Measurements from ENCODE around the gene ERBB4. TPM values are rescaled to one million over a fixed set of nuclear protein-coding genes. Genes with fewer than 3 reads are reported as not detected.

Gene ERBB4
- total RNA-seq, 1 experiment from 2014 or later, result 40.6 TPM

GRCh38 chr2:211367293-211367692 lies 1171.3 kb downstream of the ERBB4 start:
- ChIA-PET POLR2A (ENCODE audit: low non-redundant PET) (no interaction called here), CTCF (no interaction called here)
- Histone ChIP-seq H3K27me3 (replicated peaks; ENCODE audit: insufficient read depth, low read depth, low read length, poor library complexity) (no peaks in the 10 kb centered on the region), H3K4me1 (ENCODE audit: insufficient read depth, low read length, poor library complexity, severe bottlenecking) (no peaks in the 10 kb centered on the region), H3K27ac (ENCODE audit: low read depth, low read length, poor library complexity, severe bottlenecking) (no peak overlapping the region), H3K4me3 (ENCODE audit: low read depth, low read length, poor library complexity, severe bottlenecking) (no peak overlapping the region), H3K36me3 (ENCODE audit: insufficient read depth, low read length, poor library complexity, severe bottlenecking) (no peaks in the 10 kb centered on the region), H3K9me3 (ENCODE audit: low read depth, low read length, poor library complexity, severe bottlenecking) (no peaks in the 10 kb centered on the region)
- no peak for DNase-seq (ENCODE audit: low spot score)
- BruUV-seq (replicated peaks), result no TSS peak
- TF ChIP-seq EZH2 (IDR thresholded peaks at IDR 0.05; ENCODE audit: borderline replicate concordance, low read depth, low read length, poor library complexity, severe bottlenecking), result no peak
- no peak for TF ChIP-seq CTCF (conservative IDR thresholded peaks at IDR 0.05; ENCODE audit: low read depth, low read length)
- intact Hi-C loops (cut with micrococcal nuclease; ENCODE audit: unreplicated experiment), result no loop called here

GRCh38 chr2:211364911-211365310 lies 1173.7 kb downstream of the ERBB4 start:
- H3K27me3 ChIP-seq (replicated peaks; ENCODE audit: insufficient read depth, low read depth, low read length, poor library complexity), result no peaks in the 10 kb centered on the region
- H3K4me3 ChIP-seq (ENCODE audit: low read depth, low read length, poor library complexity, severe bottlenecking), result no peak overlapping the region
- peaks cover 7% of the 10 kb centered on the region for H3K4me1 ChIP-seq (ENCODE audit: insufficient read depth, low read length, poor library complexity, severe bottlenecking)
- ChIA-PET POLR2A (ENCODE audit: low non-redundant PET) (no interaction called here), CTCF (no interaction called here)
- intact Hi-C loops (cut with micrococcal nuclease; ENCODE audit: unreplicated experiment), result no loop called here
- no peak for DNase-seq (ENCODE audit: low spot score)
- TF ChIP-seq EZH2 (IDR thresholded peaks at IDR 0.05; ENCODE audit: borderline replicate concordance, low read depth, low read length, poor library complexity, severe bottlenecking) (no peak), CTCF (conservative IDR thresholded peaks at IDR 0.05; ENCODE audit: low read depth, low read length) (no peak)
- H3K9me3 ChIP-seq (ENCODE audit: low read depth, low read length, poor library complexity, severe bottlenecking), result no peaks in the 10 kb centered on the region
- H3K36me3 ChIP-seq (ENCODE audit: insufficient read depth, low read length, poor library complexity, severe bottlenecking), result no peaks in the 10 kb centered on the region
- H3K27ac ChIP-seq (ENCODE audit: low read depth, low read length, poor library complexity, severe bottlenecking), result no peak overlapping the region
- no TSS peak for BruUV-seq (replicated peaks)

- H3K4me1 ChIP-seq (ENCODE audit: insufficient read depth, low read length, poor library complexity, severe bottlenecking), result peaks cover 7% of the 10 kb centered on the region
- no peaks in the 10 kb centered on the region for H3K36me3 ChIP-seq (ENCODE audit: insufficient read depth, low read length, poor library complexity, severe bottlenecking)
- ChIA-PET POLR2A (ENCODE audit: low non-redundant PET) (no interaction called here), CTCF (no interaction called here)
- no peak overlapping the region for H3K4me3 ChIP-seq (ENCODE audit: low read depth, low read length, poor library complexity, severe bottlenecking)
- no peak for DNase-seq (ENCODE audit: low spot score)
- intact Hi-C loops (cut with micrococcal nuclease; ENCODE audit: unreplicated experiment), result no loop called here
- TF ChIP-seq CTCF (conservative IDR thresholded peaks at IDR 0.05; ENCODE audit: low read depth, low read length), result no peak
- TF ChIP-seq EZH2 (IDR thresholded peaks at IDR 0.05; ENCODE audit: borderline replicate concordance, low read depth, low read length, poor library complexity, severe bottlenecking), result no peak
- H3K27ac ChIP-seq (ENCODE audit: low read depth, low read length, poor library complexity, severe bottlenecking), result no peak overlapping the region
- H3K27me3 ChIP-seq (replicated peaks; ENCODE audit: insufficient read depth, low read depth, low read length, poor library complexity), result no peaks in the 10 kb centered on the region
- no peaks in the 10 kb centered on the region for H3K9me3 ChIP-seq (ENCODE audit: low read depth, low read length, poor library complexity, severe bottlenecking)
- BruUV-seq (replicated peaks), result no TSS peak
Measured at GRCh38 chr2:211361383-211361782, 1177.2 kb downstream of the ERBB4 start.
